NCI-H345 (cell line): Measurements from ENCODE around the gene NISCH.
A peak's percentile ranks its signal among the peaks of the same experiment; 100 is the strongest.

Experiments
- DNase-seq: peaks from one replicate; lab custom pipeline; 2025; lab: John Stamatoyannopoulos, UW

Gene NISCH

GRCh38 chr3:52490939-52491526 lies 35.6 kb downstream of the NISCH start:
- no peak for DNase-seq

- no peak for DNase-seq
Observed at GRCh38 chr3:52492059-52492458, 36.7 kb downstream of the NISCH start.

GRCh38 chr3:52493232-52494017 lies 38.0 kb downstream of the NISCH start:
- DNase-seq = no peak

- no peak for DNase-seq
Observed at GRCh38 chr3:52494445-52494844, 39.0 kb downstream of the NISCH start.

- DNase-seq = no peak
Observed at GRCh38 chr3:52494886-52495495, 39.6 kb downstream of the NISCH start, which contains the start of gene STAB1. TSS of gene STAB1 (plus strand) at chr3:52495338. CDS start at chr3:52495414, 76 bp downstream.

GRCh38 chr3:52495777-52496602 lies 40.6 kb downstream of the NISCH start:
- DNase-seq = no peak

- no peak for DNase-seq
Observed at GRCh38 chr3:52498137-52499054, 43.0 kb downstream of the NISCH start.

- DNase-seq = no peak
Observed at GRCh38 chr3:52501046-52501445, 45.6 kb downstream of the NISCH start.

GRCh38 chr3:52502001-52502400 lies 46.6 kb downstream of the NISCH start:
- DNase-seq = no peak

- DNase-seq = no peak
Observed at GRCh38 chr3:52502808-52503350, 47.5 kb downstream of the NISCH start.

- peak; percentile 14 for DNase-seq
Observed at GRCh38 chr3:52503788-52504424, 48.5 kb downstream of the NISCH start.

- DNase-seq = no peak
Observed at GRCh38 chr3:52504977-52505376, 49.6 kb downstream of the NISCH start.

GRCh38 chr3:52506266-52506966 lies 51.0 kb downstream of the NISCH start:
- DNase-seq = no peak

- DNase-seq = no peak
Observed at GRCh38 chr3:52507359-52507758, 52.0 kb downstream of the NISCH start.

- no peak for DNase-seq
Observed at GRCh38 chr3:52509753-52510328, 54.4 kb downstream of the NISCH start.

GRCh38 chr3:52511509-52511908 lies 56.1 kb downstream of the NISCH start:
- DNase-seq = no peak

- no peak for DNase-seq
Observed at GRCh38 chr3:52512105-52512504, 56.7 kb downstream of the NISCH start.

GRCh38 chr3:52512727-52513126 lies 57.3 kb downstream of the NISCH start:
- DNase-seq = no peak

- no peak for DNase-seq
Observed at GRCh38 chr3:52513281-52513680, 57.9 kb downstream of the NISCH start.
